Measurements from ENCODE around the gene PTF1A. TPM values are rescaled to one million over a fixed set of nuclear protein-coding genes. Genes with fewer than 3 reads are reported as not detected.

The PTF1A gene
- total RNA-seq, 1 donor from 2014 or later: not detected

- peaks cover 75% of the 10 kb centered on the region for H3K27me3 ChIP-seq (ENCODE audit: low read depth)
- no peaks in the 10 kb centered on the region for H3K36me3 ChIP-seq
- no peak for TF ChIP-seq CTCF (IDR thresholded peaks at IDR 0.05)
- H3K4me3 ChIP-seq: no peak overlapping the region
- intact Hi-C loops (cut with DNase I): no loop called here
- no peaks in the 10 kb centered on the region for H3K9me3 ChIP-seq
- ATAC-seq: peak in 1 of 2 donors; percentile 17
- H3K4me1 ChIP-seq: no peaks in the 10 kb centered on the region
- no peak for DNase-seq
- no peak overlapping the region for H3K27ac ChIP-seq
Measured at GRCh38 chr10:23174074-23174976, 17.8 kb upstream of the PTF1A start.

GRCh38 chr10:23174977-23175512 lies 17.1 kb upstream of the PTF1A start:
- Histone ChIP-seq H3K36me3 (no peaks in the 10 kb centered on the region), H3K4me1 (no peaks in the 10 kb centered on the region), H3K27ac (no peak overlapping the region), H3K4me3 (no peak overlapping the region), H3K27me3 (ENCODE audit: low read depth) (peaks cover 71% of the 10 kb centered on the region), H3K9me3 (no peaks in the 10 kb centered on the region)
- DNase-seq (no peak), ATAC-seq (no peak)
- no peak for TF ChIP-seq CTCF (IDR thresholded peaks at IDR 0.05)
- intact Hi-C loops (cut with DNase I): loop anchor here (5.0 kb wide), 1 partner anchor 117 kb away; no protein-coding TSS in a partner anchor

GRCh38 chr10:23186178-23186577 lies 5.9 kb upstream of the PTF1A start:
- H3K9me3 ChIP-seq: no peaks in the 10 kb centered on the region
- H3K27me3 ChIP-seq (ENCODE audit: low read depth): peaks cover 34% of the 10 kb centered on the region
- no peak for TF ChIP-seq CTCF (IDR thresholded peaks at IDR 0.05)

GRCh38 chr10:23186697-23187096 lies 5.4 kb upstream of the PTF1A start:
- no peak overlapping the region for H3K27ac ChIP-seq
- ATAC-seq (no peak), DNase-seq (no peak)
- H3K27me3 ChIP-seq (ENCODE audit: low read depth): peaks cover 39% of the 10 kb centered on the region
- H3K4me3 ChIP-seq: no peak overlapping the region
- no peaks in the 10 kb centered on the region for H3K4me1 ChIP-seq
- no peaks in the 10 kb centered on the region for H3K36me3 ChIP-seq
- no peaks in the 10 kb centered on the region for H3K9me3 ChIP-seq
- intact Hi-C loops (cut with DNase I): no loop called here
- no peak for TF ChIP-seq CTCF (IDR thresholded peaks at IDR 0.05)

More at GRCh38 chr10:23186178-23186577, 5.9 kb upstream of the PTF1A start:
- ATAC-seq (no peak), DNase-seq (no peak)
- Histone ChIP-seq H3K27ac (no peak overlapping the region), H3K36me3 (no peaks in the 10 kb centered on the region), H3K4me3 (no peak overlapping the region), H3K4me1 (no peaks in the 10 kb centered on the region)
- intact Hi-C loops (cut with DNase I): no loop called here

GRCh38 chr10:23187155-23187554 lies 5.0 kb upstream of the PTF1A start:
- ATAC-seq: no peak
- DNase-seq: no peak
- Histone ChIP-seq H3K4me1 (no peaks in the 10 kb centered on the region), H3K9me3 (no peaks in the 10 kb centered on the region), H3K4me3 (no peak overlapping the region), H3K36me3 (no peaks in the 10 kb centered on the region), H3K27ac (no peak overlapping the region), H3K27me3 (ENCODE audit: low read depth) (peaks cover 44% of the 10 kb centered on the region)
- TF ChIP-seq CTCF (IDR thresholded peaks at IDR 0.05): no peak
- intact Hi-C loops (cut with DNase I): no loop called here
